PC-3 (cell line): Measurements from ENCODE around the gene PLEKHA6. TPM values are rescaled to one million over a fixed set of nuclear protein-coding genes. Genes with fewer than 3 reads are reported as not detected.

Experiments used
- ATAC-seq: fragments of 200-7000 bp; cut with Tn5 transposase; 2 replicates; pipeline ENCODE4 v1.9.1; 2020; ENCODE audit warnings: mild to moderate bottlenecking, moderate library complexity
- BruUV-seq: library from RNA; stranded (reverse); fragments of 400-500 nt; replicated peaks from 2 replicates; lab custom pipeline; 2021; lab: Mats Ljungman, UMichigan
- CTCF ChIA-PET: fragments of 300-600 bp; sonication (Branson Sonifier 250); formaldehyde crosslinking; loops from one replicate; lab custom pipeline; 2022; ENCODE audit warnings: antibody characterized with exemption; lab: Charles Lee
- POLR2A ChIA-PET: fragments of 300-600 bp; sonication (Branson Sonifier 250); formaldehyde crosslinking; loops from one replicate; lab custom pipeline; 2022; ENCODE audit warnings: antibody characterized with exemption; ENCODE audit not compliant: unreplicated experiment; lab: Charles Lee
- DNase-seq: peaks from one replicate; pipeline ENCODE4 v3.0.0-alpha.2; 2015
- H2AFZ ChIP-seq: fragments of 300-600 bp; sonication (generic); 2 replicates; pipeline ENCODE4 v1.6.0; 2016; ENCODE audit warnings: antibody characterized with exemption, low read length
- H3F3A ChIP-seq: fragments of 300-600 bp; sonication (generic); one replicate; pipeline ENCODE4 v1.6.0; 2017; ENCODE audit warnings: antibody characterized with exemption, low read length, control low read depth, mild to moderate bottlenecking; ENCODE audit not compliant: unreplicated experiment
- H3K27ac ChIP-seq: fragments of 300-600 bp; sonication (generic); 2 replicates; pipeline ENCODE4 v1.5.1; 2016; ENCODE audit warnings: mild to moderate bottlenecking, low read length
- H3K27me3 ChIP-seq: fragments of 300-600 bp; sonication (generic); 2 replicates; pipeline ENCODE4 v1.6.1; 2016; ENCODE audit warnings: low read length, mixed read lengths
- H3K36me3 ChIP-seq: fragments of 300-600 bp; sonication (generic); 2 replicates; pipeline ENCODE4 v1.6.1; 2016; ENCODE audit warnings: low read depth, mixed run types, low read length, mixed read lengths
- H3K4me1 ChIP-seq: fragments of 300-600 bp; sonication (generic); 2 replicates; pipeline ENCODE4 v1.5.1; 2016; ENCODE audit warnings: low read length; ENCODE audit not compliant: insufficient read depth
- H3K4me2 ChIP-seq: fragments of 300-600 bp; sonication (generic); 2 replicates; pipeline ENCODE4 v1.6.0; 2016; ENCODE audit warnings: low read length
- H3K4me3 ChIP-seq: fragments of 300-600 bp; sonication (generic); 2 replicates; pipeline ENCODE4 v1.5.1; 2016; ENCODE audit warnings: mild to moderate bottlenecking, low read length, mixed read lengths
- H3K79me2 ChIP-seq: fragments of 300-600 bp; sonication (generic); 2 replicates; pipeline ENCODE4 v1.6.1; 2017; ENCODE audit warnings: low read length, mixed read lengths
- H3K9ac ChIP-seq: fragments of 300-600 bp; sonication (generic); 2 replicates; pipeline ENCODE4 v1.6.0; 2016; ENCODE audit warnings: mild to moderate bottlenecking, low read length
- H3K9me2 ChIP-seq: fragments of 300-600 bp; sonication (generic); replicated peaks from 2 replicates; pipeline ENCODE4 v1.6.1; 2016; ENCODE audit warnings: mixed run types, low read length, mixed read lengths
- H3K9me3 ChIP-seq: fragments of 300-600 bp; sonication (generic); 2 replicates; pipeline ENCODE4 v1.6.1; 2016; ENCODE audit warnings: low read length, mixed read lengths
- H4K20me1 ChIP-seq: fragments of 300-600 bp; sonication (generic); 2 replicates; pipeline ENCODE4 v1.6.1; 2016; ENCODE audit warnings: low read length, mixed read lengths
- EZH2 ChIP-seq: fragments of 300-600 bp; sonication (generic); IDR thresholded peaks from one replicate; pipeline ENCODE4 v1.6.1; 2017; ENCODE audit warnings: antibody characterized with exemption, mild to moderate bottlenecking, low read length; ENCODE audit not compliant: unreplicated experiment
- EZH2phosphoT487 ChIP-seq: fragments of 300-600 bp; sonication (generic); IDR thresholded peaks from 2 replicates; pipeline ENCODE4 v1.6.1; 2018; ENCODE audit warnings: mild to moderate bottlenecking, antibody characterized with exemption, low read length, borderline replicate concordance
- intact Hi-C: fragments of 100-400 bp; cut with micrococcal nuclease; formaldehyde crosslinking; loops from 2 replicates; pipeline ENCODE4 v1.9.0; 2023
- total RNA-seq: library from RNA; depleted of rRNA; stranded (reverse); fragments of >200 nt; gene quantifications from 2 replicates; pipeline ENCODE4 v1.2.3, GENCODE V29; 2014
- TF ChIP-seq, protein P1 (sequence below): fragments of 300-600 bp; sonication (generic); conservative IDR thresholded peaks from 2 replicates; pipeline ENCODE4 v1.5.1; 2017; ENCODE audit warnings: antibody characterized with exemption, low read depth, mild to moderate bottlenecking, low read length

Gene PLEKHA6
- total RNA-seq, 1 experiment from 2014 or later, result 53.8 TPM

DNA sequence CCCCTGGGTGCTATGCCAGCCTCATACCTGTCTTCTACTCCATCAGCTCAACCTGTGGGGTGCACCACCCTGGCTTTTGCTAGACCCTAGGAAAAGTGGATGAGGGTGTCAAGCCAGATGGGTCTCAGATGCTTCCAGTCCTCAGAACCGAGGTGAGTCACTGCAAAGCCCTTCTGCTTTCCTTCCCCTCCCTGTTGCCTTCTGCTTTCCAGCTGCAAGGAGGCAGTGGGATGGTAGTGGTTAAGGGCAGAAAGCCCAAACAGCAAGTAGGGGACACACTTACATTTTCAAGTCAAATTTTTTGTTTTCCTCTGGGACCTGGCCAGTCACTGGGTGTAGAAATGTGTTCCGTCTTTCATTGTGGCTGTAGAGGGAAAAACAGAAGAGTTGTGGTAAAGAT, 85.3 kb downstream of the PLEKHA6 start:
- no peak overlapping the region for H2AFZ ChIP-seq
- H3K79me2 ChIP-seq, result peaks cover 4% of the 10 kb centered on the region
- H3K9ac ChIP-seq, result no peak overlapping the region
- no peak overlapping the region for H3K4me2 ChIP-seq
- H3K27me3 ChIP-seq, result no peaks in the 10 kb centered on the region
- H3K36me3 ChIP-seq, result peaks cover 32% of the 10 kb centered on the region; the same call in 1 of the 2 replicates
- BruUV-seq, result no TSS peak
- H3F3A ChIP-seq, result no peaks in the 10 kb centered on the region
- H3K4me3 ChIP-seq, result no peak overlapping the region
- TF ChIP-seq EZH2, result no peak
- TF ChIP-seq, protein P1, sequence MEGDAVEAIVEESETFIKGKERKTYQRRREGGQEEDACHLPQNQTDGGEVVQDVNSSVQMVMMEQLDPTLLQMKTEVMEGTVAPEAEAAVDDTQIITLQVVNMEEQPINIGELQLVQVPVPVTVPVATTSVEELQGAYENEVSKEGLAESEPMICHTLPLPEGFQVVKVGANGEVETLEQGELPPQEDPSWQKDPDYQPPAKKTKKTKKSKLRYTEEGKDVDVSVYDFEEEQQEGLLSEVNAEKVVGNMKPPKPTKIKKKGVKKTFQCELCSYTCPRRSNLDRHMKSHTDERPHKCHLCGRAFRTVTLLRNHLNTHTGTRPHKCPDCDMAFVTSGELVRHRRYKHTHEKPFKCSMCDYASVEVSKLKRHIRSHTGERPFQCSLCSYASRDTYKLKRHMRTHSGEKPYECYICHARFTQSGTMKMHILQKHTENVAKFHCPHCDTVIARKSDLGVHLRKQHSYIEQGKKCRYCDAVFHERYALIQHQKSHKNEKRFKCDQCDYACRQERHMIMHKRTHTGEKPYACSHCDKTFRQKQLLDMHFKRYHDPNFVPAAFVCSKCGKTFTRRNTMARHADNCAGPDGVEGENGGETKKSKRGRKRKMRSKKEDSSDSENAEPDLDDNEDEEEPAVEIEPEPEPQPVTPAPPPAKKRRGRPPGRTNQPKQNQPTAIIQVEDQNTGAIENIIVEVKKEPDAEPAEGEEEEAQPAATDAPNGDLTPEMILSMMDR, result no peak
- no peak for TF ChIP-seq EZH2phosphoT487
- no peaks in the 10 kb centered on the region for H3K9me3 ChIP-seq
- intact Hi-C loops, result no loop called here
- POLR2A ChIA-PET, result no interaction called here
- DNase-seq (no peak), ATAC-seq (no peak)
- no peaks in the 10 kb centered on the region for H3K4me1 ChIP-seq
- H4K20me1 ChIP-seq, result peaks cover 5% of the 10 kb centered on the region; the same call in 1 of the 2 replicates
- CTCF ChIA-PET, result no interaction called here
- no peak overlapping the region for H3K27ac ChIP-seq
- H3K9me2 ChIP-seq, result no peaks in the 10 kb centered on the region

DNA sequence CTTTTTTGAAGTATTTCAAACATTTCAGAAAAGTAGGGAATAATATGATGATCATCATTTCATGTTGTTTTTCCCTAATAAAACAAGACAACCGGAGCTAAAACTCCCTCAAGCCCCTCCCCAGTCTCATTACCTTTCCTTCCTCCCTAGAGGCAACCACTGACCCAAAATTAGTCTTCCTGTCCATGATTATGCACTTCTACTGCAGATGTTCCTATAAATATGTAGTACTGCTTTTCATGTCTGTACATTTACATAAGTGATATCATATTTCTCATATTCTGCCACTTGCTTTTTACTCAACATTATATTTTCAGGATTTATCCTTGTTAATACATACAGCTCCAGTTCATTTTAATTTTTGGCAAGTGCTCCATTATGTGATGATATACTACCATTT, 87.2 kb downstream of the PLEKHA6 start:
- Histone ChIP-seq H3K27ac (no peak overlapping the region), H2AFZ (no peak overlapping the region), H3K27me3 (no peaks in the 10 kb centered on the region), H3K9me2 (no peaks in the 10 kb centered on the region), H3K4me1 (no peaks in the 10 kb centered on the region), H3K79me2 (peaks cover 4% of the 10 kb centered on the region), H3K9me3 (no peaks in the 10 kb centered on the region), H3K4me3 (no peak overlapping the region), H3K36me3 (peaks cover 34% of the 10 kb centered on the region; the same call in 1 of the 2 replicates), H4K20me1 (no peaks in the 10 kb centered on the region), H3F3A (no peaks in the 10 kb centered on the region), H3K9ac (no peak overlapping the region), H3K4me2 (no peak overlapping the region)
- ChIA-PET CTCF (no interaction called here), POLR2A (no interaction called here)
- no peak for DNase-seq
- TF ChIP-seq EZH2phosphoT487 (no peak), EZH2 (no peak)
- TF ChIP-seq, protein P1, result no peak
- intact Hi-C loops, result no loop called here
- no peak for ATAC-seq
- BruUV-seq, result no TSS peak

DNA sequence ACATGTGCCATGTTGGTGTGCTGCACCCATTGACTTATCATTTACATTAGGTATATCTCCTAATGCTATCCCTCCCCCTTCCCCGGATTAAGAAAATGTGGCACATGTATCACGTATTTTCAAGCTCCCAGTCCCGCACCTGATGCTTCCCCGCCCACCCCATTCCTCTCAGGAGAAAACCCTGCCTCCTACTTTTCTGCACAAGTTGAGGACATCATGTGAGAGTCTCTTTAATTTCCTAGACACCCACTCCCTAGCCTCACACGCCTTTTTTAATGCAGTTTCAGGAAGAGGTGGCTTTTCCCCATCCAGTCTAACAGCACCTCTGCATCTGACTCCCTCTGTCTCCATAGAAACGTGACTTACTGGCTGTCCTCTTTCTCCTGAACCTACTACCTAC, 87.8 kb downstream of the PLEKHA6 start:
- Histone ChIP-seq H3K27ac (no peak overlapping the region), H4K20me1 (no peaks in the 10 kb centered on the region), H3K4me1 (no peaks in the 10 kb centered on the region), H3F3A (no peaks in the 10 kb centered on the region), H3K4me2 (no peak overlapping the region), H2AFZ (no peak overlapping the region), H3K9me2 (no peaks in the 10 kb centered on the region), H3K9me3 (no peaks in the 10 kb centered on the region), H3K36me3 (peaks cover 39% of the 10 kb centered on the region; the same call in 1 of the 2 replicates), H3K4me3 (no peak overlapping the region), H3K9ac (no peak overlapping the region), H3K27me3 (no peaks in the 10 kb centered on the region), H3K79me2 (peaks cover 3% of the 10 kb centered on the region)
- intact Hi-C loops, result no loop called here
- ChIA-PET POLR2A (no interaction called here), CTCF (no interaction called here)
- ATAC-seq (no peak), DNase-seq (no peak)
- no peak for TF ChIP-seq EZH2phosphoT487
- TF ChIP-seq, protein P1, result no peak
- no peak for TF ChIP-seq EZH2
- BruUV-seq, result no TSS peak
